K562 (cell line): ENCODE data around the gene GOLT1A. TPM values are rescaled to one million over a fixed set of nuclear protein-coding genes. Genes with fewer than 3 reads are reported as not detected.
A peak's percentile ranks its signal among the peaks of the same experiment; 100 is the strongest.

Experiments used
- CEBPG ChIP-seq, 3 experiments: fragments of 200-800 bp in 1 of 3; sonication (Bioruptor generic) in 1 of 3; sonication (generic) in 1 of 3; formaldehyde crosslinking in 1 of 3; IDR thresholded peaks in 2 of 3; conservative IDR thresholded peaks in 1 of 3; 2 replicates each; pipeline versions ENCODE4 v1.6.1 to v1.8.0; 2016 to 2022; ENCODE audit warnings: missing compliant biosample characterization in 2 of 3, missing genetic modification characterization in 2 of 3, mild to moderate bottlenecking in 1 of 3, missing genetic modification reagents in 1 of 3
- HMG20A ChIP-seq: fragments of 450-650 bp; formaldehyde crosslinking; conservative IDR thresholded peaks from 2 replicates; pipeline ENCODE4 v1.4.0; 2020; ENCODE audit warnings: mild to moderate bottlenecking, mixed read lengths
- KLF13 ChIP-seq: fragments of 450-650 bp; IDR thresholded peaks from 2 replicates; pipeline ENCODE4 v1.6.1; 2016; ENCODE audit warnings: missing genetic modification characterization, low read depth, mild to moderate bottlenecking, missing compliant biosample characterization, moderate library complexity, borderline replicate concordance
- MGA ChIP-seq: fragments of 450-650 bp; IDR thresholded peaks from 2 replicates; pipeline ENCODE4 v1.6.1; 2016; ENCODE audit warnings: mild to moderate bottlenecking, moderate library complexity
- RCOR1 ChIP-seq, 2 experiments: IDR thresholded peaks; 2 replicates each; pipeline ENCODE4 v1.6.1; 2012; ENCODE audit warnings: low read depth in 2 of 2, low read length in 2 of 2, borderline replicate concordance in 1 of 2, improper control_type of control experiment in 1 of 2
- TBP ChIP-seq: optimal IDR thresholded peaks from 2 replicates; pipeline ENCODE3; 2011; ENCODE audit warnings: low read depth, low read length, improper control_type of control experiment
- TEAD1 ChIP-seq, 2 experiments: fragments of 450-650 bp in 1 of 2; sonication (generic) in 1 of 2; formaldehyde crosslinking; IDR thresholded peaks; 2 replicates each; pipeline versions ENCODE4 v1.4.0 to v1.8.0; 2020 to 2022; ENCODE audit warnings: mild to moderate bottlenecking in 2 of 2, missing genetic modification reagents in 1 of 2
- ZBTB9 ChIP-seq: fragments of 450-650 bp; formaldehyde crosslinking; IDR thresholded peaks from 2 replicates; pipeline ENCODE4 v1.4.0; 2020; ENCODE audit warnings: mild to moderate bottlenecking, moderate library complexity
- ZEB2 ChIP-seq: fragments of 450-650 bp; IDR thresholded peaks from 2 replicates; pipeline ENCODE4 v1.6.1; 2016
- polyA plus RNA-seq, 8 experiments: library from polyadenylated mRNA; depleted of rRNA in 4 of 8; stranded (reverse) in 5 of 8; unstranded in 3 of 8; fragments of >200 nt; fragmentation: Nextera tagmentation in 2 of 8; fragmentation: Illumina TruSeq in 1 of 8; extraction: Ambion mirVana in 2 of 8; extraction: Trizol in 1 of 8; gene quantifications; 2 replicates each; pipeline versions ENCODE4 v1.2.1 to v1.2.3, GENCODE V29; 2011 to 2014; ENCODE audit warnings: inconsistent platforms in 1 of 8, missing spikeins in 1 of 8
- total RNA-seq, 7 experiments: library from RNA; depleted of rRNA in 6 of 7; stranded (reverse); fragments of >200 nt in 6 of 7; fragmentation: Illumina TruSeq in 2 of 7; extraction: Trizol in 2 of 7; gene quantifications; 2 replicates each; pipeline versions ENCODE4 v1.2.1 to v1.2.3, GENCODE V29; 2011 to 2021; ENCODE audit warnings: low replicate concordance in 1 of 7
- TF ChIP-seq, protein P1 (sequence below): fragments of 200-800 bp; sonication (Bioruptor generic); IDR thresholded peaks from 2 replicates; pipeline ENCODE4 v1.6.1; 2017; ENCODE audit warnings: missing genetic modification characterization, missing compliant biosample characterization

GOLT1A gene
- total and polyA plus RNA-seq, 9 of the 15 experiments (the other 6 are each of a cell fraction or from before 2014, with no cell fraction given): not detected

GRCh38 chr1:204213668-204214662 is at the start of gene GOLT1A (continued):
- TF ChIP-seq MGA: peak; percentile 74
- no peak for TF ChIP-seq HMG20A (CRISPR knock-in tag)
- peak in 1 of 2 experiments; percentile 60; a peak in 2 of 4 replicates for TF ChIP-seq TEAD1 (CRISPR knock-in tag; IDR thresholded peaks at IDR 0.05)
- peak in 1 of 2 experiments; percentile 57; a peak in 2 of 4 replicates for TF ChIP-seq RCOR1 (IDR thresholded peaks at IDR 0.05; ENCODE audit: borderline replicate concordance in 1 of 2, low read depth in 2 of 2, low read length in 2 of 2)
- peak; percentile 48 for TF ChIP-seq ZEB2
- TF ChIP-seq KLF13 (tag): 0 out of 2 replicates have a peak, but pooled peaks have one; percentile 30
- no peak for TF ChIP-seq ZBTB9 (CRISPR knock-in tag)
- TF ChIP-seq CEBPG (CRISPR knock-in tag; IDR thresholded peaks at IDR 0.05): no peak
- peak in 1 of 2 experiments; percentile 63; a peak in 3 of 4 replicates for TF ChIP-seq CEBPG (tag; conservative IDR thresholded peaks at IDR 0.05 in 1 of 2, IDR thresholded peaks at IDR 0.05 in 1 of 2)
- TF ChIP-seq, protein P1, sequence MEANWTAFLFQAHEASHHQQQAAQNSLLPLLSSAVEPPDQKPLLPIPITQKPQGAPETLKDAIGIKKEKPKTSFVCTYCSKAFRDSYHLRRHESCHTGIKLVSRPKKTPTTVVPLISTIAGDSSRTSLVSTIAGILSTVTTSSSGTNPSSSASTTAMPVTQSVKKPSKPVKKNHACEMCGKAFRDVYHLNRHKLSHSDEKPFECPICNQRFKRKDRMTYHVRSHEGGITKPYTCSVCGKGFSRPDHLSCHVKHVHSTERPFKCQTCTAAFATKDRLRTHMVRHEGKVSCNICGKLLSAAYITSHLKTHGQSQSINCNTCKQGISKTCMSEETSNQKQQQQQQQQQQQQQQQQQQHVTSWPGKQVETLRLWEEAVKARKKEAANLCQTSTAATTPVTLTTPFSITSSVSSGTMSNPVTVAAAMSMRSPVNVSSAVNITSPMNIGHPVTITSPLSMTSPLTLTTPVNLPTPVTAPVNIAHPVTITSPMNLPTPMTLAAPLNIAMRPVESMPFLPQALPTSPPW (CRISPR knock-in tag): peak; percentile 62
- TF ChIP-seq TBP: no peak
